HepG2 (cell line): ENCODE results near the gene CPT1A. TPM values are rescaled to one million over a fixed set of nuclear protein-coding genes. Genes with fewer than 3 reads are reported as not detected.

Source experiments
- ATAC-seq: fragments of 200-7000 bp; cut with Tn5 transposase; 3 replicates; pipeline ENCODE4 v1.9.1; 2020; ENCODE audit warnings: mild to moderate bottlenecking, moderate library complexity
- BruUV-seq: library from RNA; stranded (reverse); fragments of 400-500 nt; replicated peaks from 2 replicates; lab custom pipeline; 2021; lab: Mats Ljungman, UMichigan
- CTCF ChIA-PET: fragments of 300-600 bp; formaldehyde crosslinking; extraction: SDS; loops from one replicate; lab custom pipeline; 2021; ENCODE audit warnings: low total read pairs, inconsistent platforms, low intra/inter-chr PET ratio; lab: Yijun Ruan, JAX
- POLR2A ChIA-PET: fragments of 350-600 bp; sonication (Branson Sonifier 250); formaldehyde crosslinking; loops from one replicate; lab custom pipeline; 2020; ENCODE audit warnings: antibody characterized with exemption, inconsistent platforms; lab: Yijun Ruan, JAX
- DNase-seq: peaks from one replicate; pipeline ENCODE4 v3.0.0-alpha.2; 2015; ENCODE audit warnings: low spot score
- FAIRE-seq: peaks from 3 replicates; lab custom pipeline; 2011; peaks lifted over from hg19 to GRCh38; lab: Jason Lieb, UNC
- H2AFZ ChIP-seq: one replicate; pipeline ENCODE4 v1.6.1; 2011; ENCODE audit warnings: low read length, inconsistent platforms
- H3K27ac ChIP-seq: fragments of 300-600 bp; 3 replicates; pipeline ENCODE4 v1.8.0; 2011; ENCODE audit warnings: mixed run types, mild to moderate bottlenecking, mixed read lengths, low read length, inconsistent platforms; ENCODE audit not compliant: insufficient read depth; ENCODE audit errors: extremely low read length
- H3K27me3 ChIP-seq, 2 experiments: fragments of 200-600 bp in 1 of 2; 2 replicates in 1 of 2; 3 replicates in 1 of 2; pipeline versions ENCODE4 v1.6.0 to v1.8.0; 2011; ENCODE audit warnings: low read length in 2 of 2, mild to moderate bottlenecking in 2 of 2, moderate library complexity in 2 of 2, inconsistent platforms in 1 of 2; ENCODE audit not compliant: insufficient read depth in 2 of 2, control insufficient read depth in 1 of 2
- H3K36me3 ChIP-seq, 2 experiments: fragments of 200-600 bp in 1 of 2; replicated peaks in 1 of 2; 2 replicates in 1 of 2; 3 replicates in 1 of 2; pipeline versions ENCODE4 v1.5.1 to v1.8.0; 2011; ENCODE audit warnings: low read length in 2 of 2, inconsistent platforms in 1 of 2; ENCODE audit not compliant: insufficient read depth in 2 of 2, control insufficient read depth in 1 of 2
- H3K4me1 ChIP-seq: 2 replicates; pipeline ENCODE4 v1.5.1; 2012; ENCODE audit warnings: low read length, inconsistent platforms; ENCODE audit not compliant: insufficient read depth
- H3K4me2 ChIP-seq: 2 replicates; pipeline ENCODE4 v1.6.0; 2011; ENCODE audit warnings: low read depth, low read length, inconsistent platforms
- H3K4me3 ChIP-seq, 3 experiments: fragments of 200-600 bp in 1 of 3; sonication (generic), shearing (Covaris generic) in 1 of 3; replicated peaks in 1 of 3; 2 replicates each; pipeline ENCODE4 v1.5.1; 2011 to 2016; ENCODE audit warnings: low read length in 3 of 3, inconsistent platforms in 2 of 3, low read depth in 2 of 3, mild to moderate bottlenecking in 2 of 3, control low read depth in 1 of 3, mixed read lengths in 1 of 3; ENCODE audit not compliant: insufficient read depth in 1 of 3
- H3K79me2 ChIP-seq: one replicate; pipeline ENCODE4 v1.6.1; 2011; ENCODE audit warnings: low read length, inconsistent platforms; ENCODE audit not compliant: insufficient read depth
- H3K9ac ChIP-seq: 2 replicates; pipeline ENCODE4 v1.6.0; 2011; ENCODE audit warnings: mild to moderate bottlenecking, low read depth, low read length, inconsistent platforms; ENCODE audit not compliant: insufficient read depth
- H3K9me3 ChIP-seq: 2 replicates; pipeline ENCODE4 v1.5.1; 2012; ENCODE audit warnings: mild to moderate bottlenecking, low read length
- H4K20me1 ChIP-seq: 2 replicates; pipeline ENCODE4 v1.6.0; 2011; ENCODE audit warnings: inconsistent platforms, mild to moderate bottlenecking, low read length, moderate library complexity; ENCODE audit not compliant: insufficient read depth
- ARNT ChIP-seq: fragments of 450-650 bp; IDR thresholded peaks from 2 replicates; pipeline ENCODE4 v1.6.1; 2017
- ARNTL ChIP-seq: sonication (generic); formaldehyde crosslinking; IDR thresholded peaks from 2 replicates; pipeline ENCODE4 v1.4.0; 2020; ENCODE audit warnings: mild to moderate bottlenecking, missing genetic modification reagents
- ATAD3A ChIP-seq: sonication (generic); formaldehyde crosslinking; IDR thresholded peaks from 2 replicates; pipeline ENCODE4 v1.4.0; 2020; ENCODE audit warnings: missing genetic modification reagents
- ATM ChIP-seq: fragments of 450-650 bp; IDR thresholded peaks from 2 replicates; pipeline ENCODE4 v1.7.1; 2017; ENCODE audit warnings: mild to moderate bottlenecking, borderline replicate concordance
- CHD2 ChIP-seq: IDR thresholded peaks from 2 replicates; pipeline ENCODE4 v1.6.1; 2011; ENCODE audit warnings: low read depth, low read length, improper control_type of control experiment
- CHD4 ChIP-seq: fragments of 200-600 bp; sonication (generic); IDR thresholded peaks from 2 replicates; pipeline ENCODE4 v1.7.0; 2017; ENCODE audit warnings: mild to moderate bottlenecking, low read length, borderline replicate concordance
- E2F1 ChIP-seq: sonication (generic); formaldehyde crosslinking; IDR thresholded peaks from 2 replicates; pipeline ENCODE4 v1.5.0; 2020; ENCODE audit warnings: missing genetic modification reagents
- E2F5 ChIP-seq: sonication (generic); formaldehyde crosslinking; conservative IDR thresholded peaks from 2 replicates; pipeline ENCODE4 v1.4.0; 2020; ENCODE audit warnings: missing genetic modification reagents
- KDM5A ChIP-seq: fragments of 200-600 bp; sonication (generic); IDR thresholded peaks from 2 replicates; pipeline ENCODE4 v1.7.0; 2018; ENCODE audit warnings: antibody characterized with exemption, mild to moderate bottlenecking, low read length, borderline replicate concordance
- NCOR1 ChIP-seq: fragments of 200-600 bp; sonication (generic); IDR thresholded peaks from 2 replicates; pipeline ENCODE4 v1.7.0; 2017; ENCODE audit warnings: antibody characterized with exemption, low read length, borderline replicate concordance
- PRPF4 ChIP-seq: fragments of 200-400 bp; formaldehyde crosslinking; IDR thresholded peaks from 2 replicates; pipeline ENCODE4 v1.6.1; 2016; ENCODE audit warnings: low read length, low read depth; ENCODE audit not compliant: poor library complexity, severe bottlenecking
- RBM22 ChIP-seq: fragments of 200-400 bp; formaldehyde crosslinking; optimal IDR thresholded peaks from 2 replicates; pipeline ENCODE3; 2017; ENCODE audit warnings: mild to moderate bottlenecking, low read length, moderate library complexity
- RFX5 ChIP-seq: IDR thresholded peaks from 2 replicates; pipeline ENCODE4 v1.6.1; 2011; ENCODE audit warnings: low read depth, low read length, improper control_type of control experiment
- SP1 ChIP-seq, 2 experiments: fragments of 450-650 bp in 1 of 2; sonication (generic) in 1 of 2; formaldehyde crosslinking in 1 of 2; IDR thresholded peaks; 2 replicates each; pipeline versions ENCODE4 v1.4.0 to v1.6.1; 2016 to 2020; ENCODE audit warnings: missing genetic modification reagents in 1 of 2
- SP140L ChIP-seq: sonication (generic); formaldehyde crosslinking; IDR thresholded peaks from 2 replicates; pipeline ENCODE4 v1.4.0; 2020; ENCODE audit warnings: missing genetic modification reagents, borderline replicate concordance
- STAG1 ChIP-seq: sonication (generic); formaldehyde crosslinking; IDR thresholded peaks from 2 replicates; pipeline ENCODE4 v1.4.0; 2020; ENCODE audit warnings: missing genetic modification reagents
- TCF7L2 ChIP-seq: IDR thresholded peaks from 2 replicates; pipeline ENCODE4 v1.6.1; 2011; ENCODE audit warnings: mild to moderate bottlenecking, low read depth, low read length, moderate library complexity
- YEATS4 ChIP-seq: sonication (generic); formaldehyde crosslinking; IDR thresholded peaks from 2 replicates; pipeline ENCODE4 v1.4.0; 2020; ENCODE audit warnings: missing genetic modification reagents, borderline replicate concordance
- ZNF446 ChIP-seq: sonication (generic); formaldehyde crosslinking; IDR thresholded peaks from 2 replicates; pipeline ENCODE4 v1.5.0; 2020; ENCODE audit warnings: mild to moderate bottlenecking, missing genetic modification reagents
- ZNF496 ChIP-seq: sonication (generic); formaldehyde crosslinking; IDR thresholded peaks from 2 replicates; pipeline ENCODE4 v1.8.1; 2023; ENCODE audit warnings: mild to moderate bottlenecking, moderate library complexity, missing genetic modification reagents; ENCODE audit not compliant: insufficient replicate concordance
- ZNF660 ChIP-seq: sonication (generic); formaldehyde crosslinking; IDR thresholded peaks from 2 replicates; pipeline ENCODE4 v1.5.1; 2020; ENCODE audit warnings: mild to moderate bottlenecking, low read depth, missing genetic modification reagents, borderline replicate concordance
- ZNF709 ChIP-seq: sonication (generic); formaldehyde crosslinking; IDR thresholded peaks from 2 replicates; pipeline ENCODE4 v1.5.0; 2020; ENCODE audit warnings: mild to moderate bottlenecking, missing genetic modification reagents
- WGBS: methylation state at CpG from one replicate; pipeline ENCODE4 v1.1.6; 2017; ENCODE audit warnings: low lambda C conversion rate; 5-methylcytosine and 5-hydroxymethylcytosine counted together
- in situ Hi-C: cut with HindIII; loops from 2 replicates; pipeline ENCODE4 v1.10.0; 2017; ENCODE audit warnings: low pct_unique_long_range_greater_than_20kb; ENCODE audit not compliant: extremely low pct_ligation_motif_present
- intact Hi-C: fragments of 100-400 bp; cut with micrococcal nuclease; formaldehyde crosslinking; loops from one replicate; pipeline ENCODE4 v1.10.0; 2022; ENCODE audit not compliant: unreplicated experiment
- polyA plus RNA-seq, 8 experiments: library from polyadenylated mRNA; depleted of rRNA in 3 of 8; stranded (reverse) in 7 of 8; unstranded in 1 of 8; fragments of >200 nt; fragmentation: Illumina TruSeq in 4 of 8; extraction: Trizol in 4 of 8; gene quantifications; 2 replicates each; pipeline versions ENCODE4 v1.2.1 to v1.2.3, GENCODE V29; 2011 to 2016; ENCODE audit warnings: low read depth in 4 of 8, missing spikeins in 1 of 8, mixed read lengths in 1 of 8; ENCODE audit not compliant: insufficient read depth in 1 of 8
- total RNA-seq, 5 experiments: library from RNA; depleted of rRNA; stranded (reverse); fragments of >200 nt; fragmentation: Illumina TruSeq; extraction: Trizol; gene quantifications; 2 replicates each; pipeline ENCODE4 v1.2.3, GENCODE V29; 2016; ENCODE audit warnings: low read depth in 1 of 5
- TF ChIP-seq, protein P1 (sequence below): sonication (generic); formaldehyde crosslinking; IDR thresholded peaks from 2 replicates; pipeline ENCODE4 v1.5.1; 2020; ENCODE audit warnings: missing genetic modification reagents, mild to moderate bottlenecking, borderline replicate concordance

CPT1A gene
- total and polyA plus RNA-seq, 2 of the 13 experiments (the other 11 are each of a cell fraction or from before 2014, with no cell fraction given), result 7.0 to 7.1 TPM

DNA sequence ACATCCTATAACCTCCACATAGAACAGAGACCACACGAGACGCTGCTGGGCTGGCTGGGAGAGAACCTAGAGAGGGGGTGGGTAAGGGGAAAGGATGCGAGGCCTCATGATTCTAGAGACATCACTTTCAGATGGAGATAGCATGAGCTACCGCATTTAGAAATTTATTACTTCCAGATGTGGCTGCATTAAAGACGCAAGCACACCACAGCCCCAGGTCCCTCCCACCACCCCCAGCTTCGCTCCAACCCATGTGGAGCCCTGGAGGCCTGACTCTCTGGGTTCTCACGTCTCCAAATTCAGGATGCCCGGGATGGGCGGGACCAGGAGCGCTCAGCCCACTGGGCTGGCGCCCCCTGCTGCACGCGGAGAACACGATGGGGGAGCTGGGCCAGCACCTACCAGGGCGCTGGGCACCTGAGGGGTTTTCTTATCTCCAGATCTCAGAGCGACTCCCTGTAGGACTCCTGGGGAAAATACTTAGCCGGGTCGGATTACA is 48.3 kb upstream of the CPT1A start:
- in situ Hi-C loops, result loop anchor here (25.0 kb wide), 1 partner anchor 253 kb away; no protein-coding TSS in a partner anchor
- CTCF ChIA-PET, result interaction anchor here (1.2 kb wide), 1 partner anchor 64 kb away, joined by 3 read pairs; no protein-coding TSS in a partner anchor
- no peak overlapping the region for H3K9ac ChIP-seq
- H3K36me3 ChIP-seq, result peaks cover 14 to 32% of the 10 kb centered on the region in 2 experiments; a peak in 4 of 5 replicates
- no peak overlapping the region for H2AFZ ChIP-seq
- POLR2A ChIA-PET, result interaction anchor here (1.2 kb wide), 1 partner anchor 45 kb away, joined by 4 read pairs; no protein-coding TSS in a partner anchor
- no peaks in the 10 kb centered on the region for H3K27me3 ChIP-seq
- BruUV-seq, result no TSS peak
- no peak for DNase-seq
- H3K4me1 ChIP-seq, result no peaks in the 10 kb centered on the region
- WGBS, result 98% methylated on average over 15 of the region's 18 CpGs
- intact Hi-C loops, result no loop called here
- H3K4me2 ChIP-seq, result no peak overlapping the region
- no peak overlapping the region for H3K27ac ChIP-seq
- no peaks in the 10 kb centered on the region for H4K20me1 ChIP-seq
- H3K9me3 ChIP-seq, result no peaks in the 10 kb centered on the region
- no peaks in the 10 kb centered on the region for H3K79me2 ChIP-seq
- H3K4me3 ChIP-seq, result no peak overlapping the region
- peak; percentile 66 for ATAC-seq
- no peak for FAIRE-seq
- TF ChIP-seq RFX5 (no peak), ATM (no peak), ZNF496 (CRISPR knock-in tag) (no peak), ARNT (no peak), ZNF660 (CRISPR knock-in tag) (no peak), E2F1 (no peak), SP140L (no peak), KDM5A (no peak), PRPF4 (no peak), ATAD3A (CRISPR knock-in tag) (no peak), CHD4 (no peak), ARNTL (no peak), SP1 (IDR thresholded peaks at IDR 0.05) (no peak), SP1 (CRISPR knock-in tag; IDR thresholded peaks at IDR 0.05) (0 out of 2 replicates have a peak, but pooled peaks have one; percentile 17), TCF7L2 (no peak), ZNF446 (no peak), ZNF709 (CRISPR knock-in tag) (no peak), STAG1 (peak; percentile 31; the same call in 1 of the 2 replicates), YEATS4 (CRISPR knock-in tag) (no peak), E2F5 (CRISPR knock-in tag) (no peak), NCOR1 (no peak), CHD2 (no peak), RBM22 (no peak)
- TF ChIP-seq, protein P1, sequence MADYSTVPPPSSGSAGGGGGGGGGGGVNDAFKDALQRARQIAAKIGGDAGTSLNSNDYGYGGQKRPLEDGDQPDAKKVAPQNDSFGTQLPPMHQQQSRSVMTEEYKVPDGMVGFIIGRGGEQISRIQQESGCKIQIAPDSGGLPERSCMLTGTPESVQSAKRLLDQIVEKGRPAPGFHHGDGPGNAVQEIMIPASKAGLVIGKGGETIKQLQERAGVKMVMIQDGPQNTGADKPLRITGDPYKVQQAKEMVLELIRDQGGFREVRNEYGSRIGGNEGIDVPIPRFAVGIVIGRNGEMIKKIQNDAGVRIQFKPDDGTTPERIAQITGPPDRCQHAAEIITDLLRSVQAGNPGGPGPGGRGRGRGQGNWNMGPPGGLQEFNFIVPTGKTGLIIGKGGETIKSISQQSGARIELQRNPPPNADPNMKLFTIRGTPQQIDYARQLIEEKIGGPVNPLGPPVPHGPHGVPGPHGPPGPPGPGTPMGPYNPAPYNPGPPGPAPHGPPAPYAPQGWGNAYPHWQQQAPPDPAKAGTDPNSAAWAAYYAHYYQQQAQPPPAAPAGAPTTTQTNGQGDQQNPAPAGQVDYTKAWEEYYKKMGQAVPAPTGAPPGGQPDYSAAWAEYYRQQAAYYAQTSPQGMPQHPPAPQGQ (CRISPR knock-in tag), result no peak
